Inferior parietal cortex (tissue), 1 donor: Measurements from ENCODE around the gene HEXA.
A peak's percentile ranks its signal among the peaks of the same experiment; 100 is the strongest.

ENCODE experiments used
- DNase-seq: peaks from one replicate; pipeline ENCODE4 v3.0.0-alpha.2; 2016; ENCODE audit errors: extremely low spot score

The HEXA gene

DNA sequence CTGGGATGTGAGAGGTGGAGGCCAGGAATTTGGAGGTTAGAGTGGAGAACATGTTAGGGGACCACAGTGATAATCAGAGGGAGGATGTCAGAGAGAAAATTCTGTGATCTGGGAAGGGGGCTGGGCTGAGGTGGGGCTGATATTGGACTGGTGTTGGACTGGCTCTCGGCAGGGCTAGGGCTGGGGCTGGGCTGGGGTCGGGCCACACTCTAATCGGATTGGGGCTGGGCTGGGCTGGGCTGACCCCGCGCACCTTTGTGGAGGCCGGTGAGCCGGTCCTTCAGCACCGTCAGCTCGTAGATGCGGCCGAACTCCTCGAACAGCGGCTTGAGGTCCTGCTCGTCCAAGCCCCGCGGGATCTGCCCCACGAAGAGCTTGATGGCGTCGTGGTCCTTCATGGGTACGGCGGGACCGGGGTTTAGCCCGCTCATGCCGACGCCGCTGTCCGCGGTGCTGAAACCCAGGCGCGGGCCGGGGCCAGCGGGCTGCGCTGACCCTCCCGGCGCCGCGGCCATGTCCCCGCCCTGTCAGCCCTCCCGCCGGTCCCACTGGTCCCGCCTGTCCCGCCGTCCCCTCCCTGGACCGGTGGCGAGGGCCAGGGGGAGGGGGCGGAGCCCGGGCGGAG, 56.3 kb downstream of the HEXA start:
- DNase-seq = no peak

DNA sequence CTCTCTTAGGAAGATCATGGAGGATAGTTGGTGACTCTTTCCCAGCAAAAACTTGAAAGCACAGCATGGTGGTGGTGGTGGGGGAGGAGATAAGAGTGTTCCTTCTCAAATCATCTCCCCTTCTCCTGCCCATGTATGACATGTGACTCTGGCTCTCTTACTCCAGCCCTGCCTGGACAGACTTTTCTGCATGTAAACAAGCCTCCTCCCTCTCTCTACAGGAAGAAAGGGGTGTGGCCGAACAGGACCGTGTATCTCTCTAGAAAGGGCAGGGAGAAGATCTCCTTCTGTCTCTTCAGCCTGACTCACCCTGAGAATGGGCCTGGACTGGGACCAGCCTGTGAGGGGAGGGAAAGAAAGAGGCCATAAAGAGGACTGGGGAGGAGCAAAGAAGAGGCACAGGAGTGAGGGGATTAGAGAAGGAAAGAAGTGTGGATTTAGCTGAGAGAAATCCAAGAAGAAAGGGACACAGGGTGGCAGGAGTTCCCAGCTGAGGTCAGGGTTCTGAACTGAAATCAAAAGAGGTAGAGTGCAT, 57.3 kb downstream of the HEXA start:
- no peak for DNase-seq

DNA sequence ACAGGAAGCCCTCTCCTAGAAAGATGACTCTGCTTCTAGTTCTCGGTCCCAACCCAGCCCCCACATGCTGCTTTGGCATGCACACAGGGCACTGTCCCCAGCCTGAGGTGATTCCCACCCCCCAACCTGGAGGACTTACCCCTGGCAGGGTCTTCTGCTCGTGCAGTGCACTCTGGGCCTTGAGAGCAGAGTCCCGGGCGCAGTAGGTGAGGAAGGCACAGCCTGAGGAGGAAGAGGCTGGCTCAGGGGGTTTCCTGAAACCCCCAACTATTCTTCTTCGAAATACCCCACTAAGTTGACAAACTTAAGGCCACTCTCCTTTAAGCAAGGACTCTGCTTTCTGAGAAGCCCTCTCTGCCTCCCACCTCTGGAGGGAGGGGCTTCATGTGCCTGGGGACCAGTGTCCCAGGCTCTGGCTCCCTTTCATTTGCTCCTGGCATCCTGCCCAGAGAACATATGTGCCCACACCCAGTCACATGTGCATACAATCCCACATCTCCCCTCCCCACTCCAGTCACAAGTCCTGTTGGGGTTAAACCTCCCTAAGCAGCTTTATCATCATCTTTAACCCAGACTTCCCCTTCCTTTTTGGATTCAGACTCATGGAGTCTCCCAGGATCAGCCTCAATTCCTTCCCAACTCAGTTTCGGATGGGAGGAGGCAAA, 60.0 kb downstream of the HEXA start:
- no peak for DNase-seq

- no peak for DNase-seq
Measured at GRCh38 chr15:72313881-72314280, 61.9 kb downstream of the HEXA start.

DNA sequence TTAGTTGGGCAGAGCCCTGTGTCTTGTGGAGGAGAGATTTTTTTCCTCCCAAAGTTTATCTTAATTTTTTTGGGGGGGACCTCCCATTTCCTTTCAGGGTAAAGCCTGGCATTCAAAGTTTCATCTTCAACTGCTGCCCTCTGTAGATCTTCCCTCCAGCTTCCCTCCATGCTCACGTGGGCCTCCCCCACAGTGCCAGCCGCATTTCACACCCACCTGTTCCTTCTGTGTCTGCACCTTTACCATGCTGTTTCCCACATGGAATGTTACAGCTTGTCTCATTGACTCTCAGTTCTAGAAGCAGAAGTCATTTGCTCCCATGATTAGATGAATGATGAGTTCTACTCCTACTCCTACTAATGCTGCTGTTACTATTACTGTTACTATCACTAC, 62.4 kb downstream of the HEXA start:
- DNase-seq = no peak

- DNase-seq = no peak
Measured at GRCh38 chr15:72312605-72313447, 63.0 kb downstream of the HEXA start.

DNA sequence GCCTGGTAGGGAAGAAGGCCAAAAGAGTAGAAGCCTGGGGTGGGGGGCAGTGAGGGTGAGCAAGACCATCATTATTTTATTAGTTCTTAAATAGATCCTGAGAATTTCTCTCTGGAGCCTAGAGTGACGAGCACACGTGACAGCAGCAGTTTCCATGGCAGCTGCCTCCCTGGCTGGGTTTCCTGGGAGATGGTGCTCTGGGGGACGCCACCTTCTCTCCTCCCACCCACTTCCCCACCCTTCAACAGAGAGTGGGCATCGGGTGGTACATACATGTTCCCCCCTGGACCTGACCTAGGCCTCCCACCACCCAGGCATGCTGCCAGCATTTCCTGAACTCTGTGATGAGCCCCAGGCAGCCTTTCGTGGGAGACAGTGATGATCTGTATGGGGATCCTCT, 68.8 kb downstream of the HEXA start:
- DNase-seq = no peak

GRCh38 chr15:72306211-72306785, 69.5 kb downstream of the HEXA start:
- peak; percentile 64 for DNase-seq

- no peak for DNase-seq
Measured at GRCh38 chr15:72304596-72304995, 71.2 kb downstream of the HEXA start.

- no peak for DNase-seq
Measured at GRCh38 chr15:72302955-72303354, 72.9 kb downstream of the HEXA start.
